OCI-LY1 (cell line): ENCODE data around the gene LHX2.

Experiments
- CTCF ChIP-seq: fragments of 200-600 bp; sonication (generic), shearing (Covaris generic); IDR thresholded peaks from 2 replicates; pipeline ENCODE4 v1.5.1; 2017; ENCODE audit warnings: mild to moderate bottlenecking, antibody characterized with exemption, low read length, moderate library complexity, mixed read lengths
- EZH2 ChIP-seq: fragments of 200-600 bp; sonication (generic), shearing (Covaris generic); IDR thresholded peaks from 2 replicates; pipeline ENCODE4 v1.8.0; 2017; ENCODE audit warnings: borderline replicate concordance, mixed run types, mild to moderate bottlenecking, antibody characterized with exemption, low read length, moderate library complexity, mixed read lengths

DNA sequence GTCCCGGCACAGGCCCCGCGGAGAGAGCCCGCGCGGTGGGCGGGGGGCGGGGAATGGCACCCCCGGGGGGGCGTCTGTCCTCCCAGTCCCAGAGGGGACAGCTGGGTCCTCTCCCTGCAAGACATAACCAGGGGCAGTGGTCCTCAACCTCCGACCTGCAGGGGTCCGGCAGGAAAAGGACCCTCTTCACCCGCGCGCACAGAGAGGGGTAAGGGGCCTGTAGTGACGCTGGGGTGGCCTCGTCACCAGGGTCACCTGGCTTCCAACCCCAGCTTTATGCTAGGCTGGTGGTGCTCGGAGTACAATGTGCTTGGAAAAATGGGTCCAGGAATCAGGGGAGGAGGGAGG, 34.2 kb downstream of the LHX2 start:
- TF ChIP-seq EZH2 (no peak), CTCF (no peak)
